HG02870 (cell line): ENCODE measurements around the gene HNRNPAB.

Experiments used
- ATAC-seq: cut with Tn5 transposase; IDR thresholded peaks from one replicate; pipeline ENCODE4 v1.9.1; 2021; ENCODE audit warnings: mild to moderate bottlenecking, moderate library complexity; ENCODE audit not compliant: unreplicated experiment

The HNRNPAB gene

GRCh38 chr5:178204182-178204934, at the start of gene HNRNPAB:
HNRNPAB (plus strand) TSS chr5:178204533; CDS start chr5:178204838, 305 bp downstream.
- peak; percentile 80 for ATAC-seq

- no peak for ATAC-seq
Observed at GRCh38 chr5:178155065-178155464, 49.3 kb upstream of the HNRNPAB start.

- ATAC-seq, result no peak
Observed at GRCh38 chr5:178160176-178160575, 44.2 kb upstream of the HNRNPAB start.

GRCh38 chr5:178162481-178162880, 41.9 kb upstream of the HNRNPAB start:
- no peak for ATAC-seq

GRCh38 chr5:178163772-178164735, 40.3 kb upstream of the HNRNPAB start:
- peak; percentile 76 for ATAC-seq

GRCh38 chr5:178165581-178165980, 38.8 kb upstream of the HNRNPAB start:
- no peak for ATAC-seq

- ATAC-seq, result no peak
Observed at GRCh38 chr5:178170455-178170854, 33.9 kb upstream of the HNRNPAB start.

- ATAC-seq, result no peak
Observed at GRCh38 chr5:178174456-178174855, 29.9 kb upstream of the HNRNPAB start.

- ATAC-seq, result no peak
Observed at GRCh38 chr5:178176791-178177190, 27.5 kb upstream of the HNRNPAB start.

- ATAC-seq, result no peak
Observed at GRCh38 chr5:178177569-178177968, 26.8 kb upstream of the HNRNPAB start.

GRCh38 chr5:178180141-178180863, 24.0 kb upstream of the HNRNPAB start:
- no peak for ATAC-seq

GRCh38 chr5:178182158-178182876, 22.0 kb upstream of the HNRNPAB start:
- ATAC-seq, result no peak

GRCh38 chr5:178186427-178186826, 17.9 kb upstream of the HNRNPAB start:
- no peak for ATAC-seq

- ATAC-seq, result no peak
Observed at GRCh38 chr5:178187014-178187413, 17.3 kb upstream of the HNRNPAB start, which contains the start of gene GMCL2. GMCL2 (minus strand) TSS chr5:178187371; CDS start chr5:178187299, 72 bp downstream.

GRCh38 chr5:178189433-178189832, 14.9 kb upstream of the HNRNPAB start:
- ATAC-seq, result no peak

- no peak for ATAC-seq
Observed at GRCh38 chr5:178191661-178192060, 12.7 kb upstream of the HNRNPAB start.

- ATAC-seq, result no peak
Observed at GRCh38 chr5:178192244-178192643, 12.1 kb upstream of the HNRNPAB start.

- ATAC-seq, result no peak
Observed at GRCh38 chr5:178192787-178193186, 11.5 kb upstream of the HNRNPAB start.

GRCh38 chr5:178193251-178193809, 11.0 kb upstream of the HNRNPAB start:
- no peak for ATAC-seq

GRCh38 chr5:178194026-178194425, 10.3 kb upstream of the HNRNPAB start:
- ATAC-seq, result no peak
